Esophagus squamous epithelium (tissue), 5 donors: Measurements from ENCODE around the gene TMEM91. TPM values are rescaled to one million over a fixed set of nuclear protein-coding genes. Genes with fewer than 3 reads are reported as not detected.

Experiments used
- DNase-seq: peaks from one replicate; lab custom pipeline; 2025; lab: John Stamatoyannopoulos, UW
- H3K27ac ChIP-seq, 4 donors: fragments of 200-600 bp; sonication (generic); one replicate each; pipeline ENCODE4 v1.5.1; 2016 to 2019; ENCODE audit warnings: mild to moderate bottlenecking in 1 of 4
- H3K27me3 ChIP-seq, 4 donors: fragments of 200-600 bp; sonication (generic); 1 replicate in 3 of 4; 2 replicates in 1 of 4; pipeline versions ENCODE4 v1.5.1 to v1.6.0; 2017 to 2021; ENCODE audit warnings: antibody characterized with exemption in 1 of 4
- H3K36me3 ChIP-seq, 3 donors: fragments of 200-600 bp; sonication (generic); one replicate each; pipeline ENCODE4 v1.5.1; 2016 to 2019
- H3K4me1 ChIP-seq, 3 donors: fragments of 200-600 bp; sonication (generic); one replicate each; pipeline ENCODE4 v1.5.1; 2017 to 2019
- H3K4me3 ChIP-seq, 4 donors: fragments of 200-600 bp; sonication (generic); 1 replicate in 3 of 4; 2 replicates in 1 of 4; pipeline ENCODE4 v1.5.1; 2016 to 2019; ENCODE audit warnings: mild to moderate bottlenecking in 2 of 4, moderate library complexity in 1 of 4
- H3K9me3 ChIP-seq, 3 donors: fragments of 200-600 bp; sonication (generic); one replicate each; pipeline ENCODE4 v1.5.1; 2016 to 2019
- POLR2A ChIP-seq, 4 donors: fragments of 450-650 bp; IDR thresholded peaks; one replicate each; pipeline ENCODE4 v1.6.1; 2017; ENCODE audit warnings: antibody characterized with exemption in 4 of 4, mild to moderate bottlenecking in 4 of 4, moderate library complexity in 3 of 4
- WGBS, 2 donors: methylation state at CpG; one replicate each; pipeline ENCODE4 v1.1.5; 2018; 5-methylcytosine and 5-hydroxymethylcytosine counted together
- intact Hi-C: fragments of 100-400 bp; cut with DNase I; formaldehyde crosslinking; loops from one replicate; pipeline ENCODE4 v1.15.0; 2022
- total RNA-seq, 4 donors: library from RNA; depleted of rRNA; stranded (reverse); fragments of >200 nt; gene quantifications; one replicate each; pipeline ENCODE4 v1.1.0, GENCODE V29; 2016
- TF ChIP-seq, protein P1 (sequence below), 6 experiments: fragments of 450-650 bp in 4 of 6; fragments of 200-600 bp in 2 of 6; sonication (generic) in 2 of 6; IDR thresholded peaks; one replicate each; pipeline ENCODE4 v1.5.1; 2016 to 2019; ENCODE audit warnings: antibody characterized with exemption in 6 of 6, mild to moderate bottlenecking in 4 of 6, moderate library complexity in 4 of 6
- donor health status: DM: yes; HTN: yes; CAD: no.

TMEM91 gene
- total RNA-seq = 10 to 100 TPM in 2 of 4 donors, 1 to 10 TPM in 2; 6.2 to 15.8 (median 9.3) TPM

DNA sequence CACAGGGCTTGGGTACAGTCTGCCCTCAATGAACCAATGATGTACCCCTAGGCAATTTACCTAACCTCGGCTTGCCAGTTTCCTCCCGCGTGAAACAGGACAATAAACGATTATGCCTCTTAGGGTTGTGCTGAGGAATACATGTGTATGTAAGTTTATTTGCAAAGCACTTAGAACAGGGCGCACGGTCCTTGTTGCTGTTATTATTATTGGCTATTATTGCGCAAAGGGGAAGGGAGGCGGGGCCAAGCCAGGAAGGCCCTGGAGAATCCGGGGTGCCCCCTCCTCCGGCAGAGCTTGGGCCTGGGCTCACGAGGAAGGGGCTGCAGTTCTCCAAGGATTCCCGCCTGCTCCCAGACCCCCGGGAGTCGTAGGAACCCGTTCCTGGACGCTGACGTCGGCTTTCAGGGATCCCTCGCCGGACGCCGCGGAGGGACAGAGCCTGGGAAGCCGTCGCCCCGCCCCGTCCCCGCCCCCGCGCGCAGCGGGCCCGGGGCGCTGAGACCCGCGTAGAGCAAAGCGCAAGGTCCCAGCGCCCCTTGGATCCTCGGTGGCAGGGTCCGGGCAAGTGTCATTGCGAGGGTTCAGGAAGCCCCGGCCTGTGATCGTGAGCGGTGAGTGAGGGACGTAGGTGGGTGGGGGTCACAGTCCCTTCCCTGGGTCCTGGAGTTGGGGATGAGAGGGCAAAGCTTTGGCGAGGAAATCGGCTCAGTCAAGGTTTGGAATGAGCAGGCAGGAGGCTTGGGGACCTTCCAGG, at the start of gene TMEM91:
TSS of gene TMEM91 (plus strand) at position 293 of the 757 bp plus-strand sequence. CDS start 1,777 bp downstream, outside the sequence.
- WGBS, 2 donors = 2 to 3% methylated on average over 11 to 14 of the region's 47 CpGs
- Histone ChIP-seq H3K9me3 (no peaks in the 10 kb centered on the region), H3K36me3 (peaks cover 0 to 1% (median 0%) of the 10 kb centered on the region in 3 donors), H3K27me3 (no peaks in the 10 kb centered on the region), H3K27ac (peak within 1 kb of the TSS; percentile 76 to 89 (median 84)), H3K4me3 (peak within 1 kb of the TSS; percentile 54 to 86 (median 66)), H3K4me1 (peaks cover 24 to 67% (median 34%) of the 10 kb centered on the region in 3 donors)
- DNase-seq = no peak
- intact Hi-C loops = no loop called here
- TF ChIP-seq POLR2A (IDR thresholded peaks at IDR 0.05) = peak in 1 of 4 donors; percentile 16
- TF ChIP-seq, protein P1, sequence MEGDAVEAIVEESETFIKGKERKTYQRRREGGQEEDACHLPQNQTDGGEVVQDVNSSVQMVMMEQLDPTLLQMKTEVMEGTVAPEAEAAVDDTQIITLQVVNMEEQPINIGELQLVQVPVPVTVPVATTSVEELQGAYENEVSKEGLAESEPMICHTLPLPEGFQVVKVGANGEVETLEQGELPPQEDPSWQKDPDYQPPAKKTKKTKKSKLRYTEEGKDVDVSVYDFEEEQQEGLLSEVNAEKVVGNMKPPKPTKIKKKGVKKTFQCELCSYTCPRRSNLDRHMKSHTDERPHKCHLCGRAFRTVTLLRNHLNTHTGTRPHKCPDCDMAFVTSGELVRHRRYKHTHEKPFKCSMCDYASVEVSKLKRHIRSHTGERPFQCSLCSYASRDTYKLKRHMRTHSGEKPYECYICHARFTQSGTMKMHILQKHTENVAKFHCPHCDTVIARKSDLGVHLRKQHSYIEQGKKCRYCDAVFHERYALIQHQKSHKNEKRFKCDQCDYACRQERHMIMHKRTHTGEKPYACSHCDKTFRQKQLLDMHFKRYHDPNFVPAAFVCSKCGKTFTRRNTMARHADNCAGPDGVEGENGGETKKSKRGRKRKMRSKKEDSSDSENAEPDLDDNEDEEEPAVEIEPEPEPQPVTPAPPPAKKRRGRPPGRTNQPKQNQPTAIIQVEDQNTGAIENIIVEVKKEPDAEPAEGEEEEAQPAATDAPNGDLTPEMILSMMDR (IDR thresholded peaks at IDR 0.05) = no peak

DNA sequence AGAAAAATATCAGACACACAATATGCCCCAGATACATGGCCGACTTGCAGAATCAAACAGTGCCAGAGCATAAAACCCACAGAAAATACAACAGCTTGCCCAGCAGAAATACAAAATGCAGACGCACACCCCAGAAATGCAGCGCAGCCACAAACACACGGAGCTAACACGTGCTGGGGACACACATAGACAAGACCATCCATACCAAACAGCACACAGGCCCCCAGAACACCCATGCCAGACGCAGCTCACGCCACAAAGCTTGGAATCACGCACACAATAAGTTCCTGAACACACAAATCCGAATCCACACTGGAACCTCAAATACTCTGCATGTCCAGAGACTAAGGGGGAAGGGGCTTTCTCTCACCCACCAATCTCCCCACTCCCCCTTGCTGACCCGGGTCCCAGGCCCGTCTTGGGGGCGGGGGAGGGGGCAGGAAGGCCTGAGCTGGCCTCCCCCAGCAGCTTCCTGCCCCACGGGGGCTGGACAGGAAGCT, 49.2 kb upstream of the TMEM91 start:
- intact Hi-C loops = no loop called here
- DNase-seq = no peak
- Histone ChIP-seq H3K36me3 (peaks cover 0 to 43% (median 8%) of the 10 kb centered on the region in 3 donors), H3K4me3 (peak overlapping the region; percentile 20 to 53 (median 38)), H3K27me3 (no peaks in the 10 kb centered on the region), H3K4me1 (peaks cover 60 to 88% (median 70%) of the 10 kb centered on the region in 3 donors), H3K27ac (peak overlapping the region; percentile 85 to 90 (median 88)), H3K9me3 (no peaks in the 10 kb centered on the region)
- TF ChIP-seq, protein P1 (IDR thresholded peaks at IDR 0.05) = no peak
- no peak for TF ChIP-seq POLR2A (IDR thresholded peaks at IDR 0.05)
- 28 to 41% methylated on average over 9 of the region's 13 CpGs for WGBS, 2 donors

DNA sequence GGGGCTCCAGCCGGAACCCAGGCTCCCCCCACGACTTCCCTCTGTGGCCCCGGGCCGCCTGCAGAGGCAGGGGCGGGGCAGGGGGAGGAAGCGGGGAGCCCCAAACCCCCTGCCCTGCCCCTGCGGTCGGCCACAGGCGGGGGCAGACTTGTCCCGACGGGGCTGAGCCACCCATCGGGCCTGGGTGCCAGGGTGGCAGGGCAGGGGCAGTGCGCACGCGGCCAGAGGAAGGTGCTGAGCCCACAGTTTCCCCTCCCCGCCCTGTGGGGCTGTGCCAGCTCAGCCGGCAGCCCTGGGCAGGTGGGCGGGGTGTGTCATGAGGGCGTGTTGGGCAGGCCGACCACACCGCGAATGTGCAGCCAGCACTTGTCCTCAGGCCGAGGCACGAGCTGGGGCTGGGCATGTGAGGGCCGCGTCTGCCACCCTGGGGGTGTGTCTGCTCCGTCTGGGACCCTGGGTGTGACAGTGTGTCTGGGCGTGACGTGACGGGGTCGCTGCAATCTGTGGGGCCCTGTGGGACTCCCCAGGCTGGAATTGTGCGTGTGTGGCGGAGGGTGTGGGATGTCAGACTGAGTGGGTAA, 48.7 kb upstream of the TMEM91 start:
- intact Hi-C loops = no loop called here
- Histone ChIP-seq H3K4me3 (peak overlapping the region; percentile 20 to 53 (median 38)), H3K27ac (peak overlapping the region; percentile 85 to 90 (median 88)), H3K36me3 (peaks cover 0 to 43% (median 12%) of the 10 kb centered on the region in 3 donors), H3K27me3 (no peaks in the 10 kb centered on the region), H3K4me1 (peaks cover 60 to 83% (median 65%) of the 10 kb centered on the region in 3 donors), H3K9me3 (no peaks in the 10 kb centered on the region)
- 14 to 19% methylated on average over 9 to 14 of the region's 33 CpGs for WGBS, 2 donors
- TF ChIP-seq, protein P1 (IDR thresholded peaks at IDR 0.05) = peak in 2 of 6 experiments; percentile 6 to 10
- TF ChIP-seq POLR2A (IDR thresholded peaks at IDR 0.05) = peak in 2 of 4 donors; percentile 32 to 47
- peak; percentile 72 for DNase-seq

DNA sequence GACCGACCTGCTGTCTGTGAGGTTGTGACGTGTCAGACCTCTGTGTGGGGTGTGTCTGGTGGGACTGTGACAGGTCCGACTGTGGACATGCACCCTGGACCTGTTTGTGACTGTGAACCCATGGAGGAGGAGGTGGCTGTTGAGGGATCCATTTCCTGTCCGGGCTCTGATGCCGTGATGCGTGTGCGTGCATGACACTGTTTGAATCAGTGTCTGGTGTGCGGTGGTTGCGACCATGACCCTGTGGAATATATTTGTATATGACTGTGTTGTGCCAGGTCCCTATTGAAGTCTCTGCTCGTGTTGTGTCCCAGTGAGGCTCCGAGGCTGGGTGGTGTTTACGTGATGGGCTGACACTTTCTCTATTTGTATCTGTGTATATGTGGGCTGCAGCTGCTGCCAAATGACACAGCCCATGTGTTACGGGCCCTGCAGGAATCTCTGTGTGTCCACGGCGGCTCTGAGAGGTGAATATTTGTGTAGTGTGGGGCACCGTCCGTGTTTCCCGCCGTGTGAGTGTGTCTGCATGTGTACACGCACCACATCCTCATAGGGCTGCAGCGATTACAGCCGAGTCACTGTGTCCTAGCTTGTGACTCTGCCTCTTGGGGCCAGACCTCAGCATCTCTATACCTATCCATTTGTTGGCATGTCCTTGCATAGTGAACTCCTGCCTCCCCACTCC, 48.0 kb upstream of the TMEM91 start:
- Histone ChIP-seq H3K27me3 (no peaks in the 10 kb centered on the region), H3K4me3 (peak overlapping the region in 3 of 4 donors; percentile 35 to 53 (median 42)), H3K9me3 (no peaks in the 10 kb centered on the region), H3K36me3 (peaks cover 0 to 41% (median 12%) of the 10 kb centered on the region in 3 donors), H3K27ac (peak overlapping the region; percentile 85 to 90 (median 88)), H3K4me1 (peaks cover 58 to 76% (median 59%) of the 10 kb centered on the region in 3 donors)
- 21 to 25% methylated on average over 17 to 18 of the region's 22 CpGs for WGBS, 2 donors
- no peak for DNase-seq
- TF ChIP-seq, protein P1 (IDR thresholded peaks at IDR 0.05) = no peak
- TF ChIP-seq POLR2A (IDR thresholded peaks at IDR 0.05) = no peak
- intact Hi-C loops = no loop called here
